Measurements from ENCODE around the gene RHBG.

Gene RHBG

GRCh38 chr1:156386949-156387869 is 18.2 kb downstream of the RHBG start:
- no peak for DNase-seq

DNA sequence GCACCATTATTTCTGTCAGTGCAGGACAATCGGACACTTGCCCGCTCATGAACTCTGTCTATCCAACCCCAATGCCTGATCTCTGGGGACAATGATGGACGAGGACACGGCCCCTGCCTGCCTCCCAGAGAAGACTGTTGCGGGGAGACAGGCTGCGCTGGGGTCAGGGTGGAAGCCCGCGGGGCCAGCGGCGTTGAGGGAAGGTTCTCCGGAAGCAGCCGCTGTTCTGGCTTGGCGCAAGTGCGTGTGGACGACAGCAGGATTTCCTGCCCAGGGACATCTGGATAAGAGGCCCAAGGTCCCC is 18.8 kb downstream of the RHBG start:
- DNase-seq, result no peak

GRCh38 chr1:156388174-156389137 is 19.4 kb downstream of the RHBG start:
- no peak for DNase-seq

GRCh38 chr1:156389311-156389710 is 20.3 kb downstream of the RHBG start:
- no peak for DNase-seq

GRCh38 chr1:156390469-156391365 is 21.7 kb downstream of the RHBG start:
- DNase-seq, result no peak

GRCh38 chr1:156391366-156391677 is 22.3 kb downstream of the RHBG start:
- DNase-seq, result no peak

- DNase-seq, result no peak
Measured at GRCh38 chr1:156391701-156392100, 22.7 kb downstream of the RHBG start.

DNA sequence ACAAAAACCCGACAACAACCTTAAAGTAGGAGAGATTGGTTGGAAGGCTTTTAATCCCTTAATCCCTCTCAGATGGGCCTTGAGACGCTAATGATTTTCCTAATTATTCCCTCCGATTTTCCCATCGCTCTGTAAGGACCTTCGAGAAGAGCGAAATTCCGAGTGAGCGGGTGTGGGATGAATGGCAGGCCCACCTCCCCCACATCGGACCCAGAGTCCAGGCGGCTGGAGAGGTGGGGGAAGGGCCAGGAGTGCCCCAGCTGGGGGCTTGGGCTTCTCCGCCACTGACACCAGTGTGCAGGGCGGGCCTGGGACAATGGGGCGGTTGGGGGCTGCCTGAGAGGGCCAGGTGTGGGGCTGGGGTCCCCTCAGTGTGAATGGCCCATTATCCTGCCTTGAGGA is 23.4 kb downstream of the RHBG start:
- DNase-seq, result no peak

GRCh38 chr1:156393095-156393494 is 24.1 kb downstream of the RHBG start:
- no peak for DNase-seq

- no peak for DNase-seq
Measured at GRCh38 chr1:156394082-156394481, 25.1 kb downstream of the RHBG start.

GRCh38 chr1:156394835-156395461 is 25.9 kb downstream of the RHBG start:
- DNase-seq, result no peak

GRCh38 chr1:156399355-156400125 is 30.5 kb downstream of the RHBG start:
- no peak for DNase-seq

GRCh38 chr1:156400191-156400935 is 31.4 kb downstream of the RHBG start:
- DNase-seq, result no peak

DNA sequence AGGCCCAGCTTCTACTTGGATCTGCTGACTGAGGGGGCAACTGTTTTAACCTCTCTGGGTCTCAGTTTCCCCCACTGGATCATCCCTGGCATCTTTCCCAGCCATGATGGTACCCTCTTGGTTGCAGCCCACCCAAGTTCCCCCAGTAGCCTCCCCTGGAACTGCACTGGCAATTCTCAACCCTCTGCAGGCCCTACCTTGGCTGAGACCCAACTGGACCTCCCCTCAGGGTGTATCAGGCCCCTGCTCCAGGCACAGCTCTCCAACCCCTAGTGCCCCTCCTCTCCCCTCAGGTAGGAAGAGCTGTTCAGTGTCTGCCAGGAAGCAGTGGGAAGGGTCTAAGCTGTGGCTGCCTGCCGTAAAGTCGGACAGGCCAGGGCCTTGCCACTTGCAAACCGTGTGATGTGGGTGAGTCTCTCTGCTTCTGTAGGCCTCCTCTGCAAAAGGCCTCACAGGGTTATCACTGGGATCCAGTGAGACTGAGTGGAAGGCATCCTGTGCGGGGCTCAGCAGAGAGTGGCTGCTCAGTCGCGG is 32.1 kb downstream of the RHBG start:
- no peak for DNase-seq

GRCh38 chr1:156401681-156402081 is 32.7 kb downstream of the RHBG start:
- no peak for DNase-seq

- no peak for DNase-seq
Measured at GRCh38 chr1:156402331-156403020, 33.5 kb downstream of the RHBG start.

GRCh38 chr1:156405670-156406069 is 36.7 kb downstream of the RHBG start:
- DNase-seq, result no peak

- DNase-seq, result no peak
Measured at GRCh38 chr1:156406251-156406650, 37.2 kb downstream of the RHBG start.

DNA sequence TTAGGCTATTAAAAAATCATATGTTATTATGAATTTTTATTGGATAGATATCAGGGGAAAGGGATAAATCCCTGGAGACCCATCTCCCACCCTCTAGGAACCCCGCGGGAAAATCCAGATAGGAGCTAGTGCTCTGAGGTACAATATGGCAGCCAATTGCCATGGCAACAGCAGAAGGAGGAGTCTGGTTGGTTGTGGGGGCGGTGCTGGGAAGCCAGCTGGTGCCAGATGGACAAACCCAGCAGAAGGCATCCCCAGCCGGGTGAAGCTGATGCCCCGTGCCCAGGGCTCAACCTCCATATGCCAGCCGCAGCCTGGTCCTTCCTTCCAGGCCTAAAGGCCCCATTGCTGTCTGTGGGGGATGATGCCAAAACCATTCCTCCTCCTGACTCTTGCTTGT is 38.3 kb downstream of the RHBG start:
- DNase-seq, result no peak

GRCh38 chr1:156407760-156408159 is 38.7 kb downstream of the RHBG start:
- no peak for DNase-seq

All from activated CD4-positive, CD25-positive, alpha-beta regulatory T cell treated with anti-CD3 and anti-CD28 coated beads, Interleukin-2, amount 50 U/mL, for 72 hours (primary cell).